GM18519 (cell line): Measurements from ENCODE around the gene GNA12.

ENCODE experiments used
- ATAC-seq: cut with Tn5 transposase; IDR thresholded peaks from one replicate; pipeline ENCODE4 v1.9.1; 2021; ENCODE audit warnings: mild to moderate bottlenecking, moderate library complexity; ENCODE audit not compliant: unreplicated experiment, low FRiP score

Gene GNA12

GRCh38 chr7:2786607-2787116, 57.4 kb downstream of the GNA12 start:
- ATAC-seq, result no peak

- no peak for ATAC-seq
These were observed 59.0 kb downstream of the GNA12 start for GRCh38 chr7:2785071-2785500.

- no peak for ATAC-seq
These were observed 61.5 kb downstream of the GNA12 start for GRCh38 chr7:2782565-2782964.

- no peak for ATAC-seq
These were observed 62.0 kb downstream of the GNA12 start for GRCh38 chr7:2782121-2782520.

- ATAC-seq, result no peak
These were observed 62.5 kb downstream of the GNA12 start for GRCh38 chr7:2781636-2782035.

- ATAC-seq, result no peak
These were observed 65.1 kb downstream of the GNA12 start for GRCh38 chr7:2779051-2779450.

GRCh38 chr7:2777898-2778535, 66.1 kb downstream of the GNA12 start:
- ATAC-seq, result no peak

GRCh38 chr7:2776401-2776800, 67.7 kb downstream of the GNA12 start:
- no peak for ATAC-seq

GRCh38 chr7:2775785-2776184, 68.3 kb downstream of the GNA12 start:
- ATAC-seq, result no peak

GRCh38 chr7:2775376-2775775, 68.7 kb downstream of the GNA12 start:
- ATAC-seq, result no peak

- ATAC-seq, result no peak
These were observed 69.2 kb downstream of the GNA12 start for GRCh38 chr7:2774935-2775334.

- ATAC-seq, result no peak
These were observed 69.8 kb downstream of the GNA12 start for GRCh38 chr7:2774280-2774679.

- no peak for ATAC-seq
These were observed 70.5 kb downstream of the GNA12 start for GRCh38 chr7:2773608-2774007.

GRCh38 chr7:2771274-2771731, 72.8 kb downstream of the GNA12 start:
- ATAC-seq, result no peak

- ATAC-seq, result no peak
These were observed 79.5 kb downstream of the GNA12 start for GRCh38 chr7:2764621-2765020.

- no peak for ATAC-seq
These were observed 80.5 kb downstream of the GNA12 start for GRCh38 chr7:2763597-2763996.

- ATAC-seq, result no peak
These were observed 82.2 kb downstream of the GNA12 start for GRCh38 chr7:2761801-2762497.

- no peak for ATAC-seq
These were observed 82.9 kb downstream of the GNA12 start for GRCh38 chr7:2761131-2761624.

GRCh38 chr7:2760098-2760889, 83.8 kb downstream of the GNA12 start:
- ATAC-seq, result no peak

GRCh38 chr7:2759736-2760097, 84.4 kb downstream of the GNA12 start:
- no peak for ATAC-seq
